H9 (cell line): ENCODE data around the gene IL5RA. TPM values are rescaled to one million over a fixed set of nuclear protein-coding genes. Genes with fewer than 3 reads are reported as not detected.

ENCODE experiments used
- DNase-seq: peaks from one replicate; pipeline ENCODE4 v3.0.0-alpha.2; 2017
- H2AFZ ChIP-seq: one replicate; pipeline ENCODE4 v1.6.1; 2013; ENCODE audit warnings: mild to moderate bottlenecking, low read length, control low read depth, moderate library complexity
- H2AK5ac ChIP-seq: 2 replicates; pipeline ENCODE4 v1.6.1; 2013; ENCODE audit warnings: low read length, control low read depth, mixed read lengths; ENCODE audit not compliant: insufficient read length
- H2BK120ac ChIP-seq: one replicate; pipeline ENCODE4 v1.6.1; 2013; ENCODE audit warnings: low read depth, mild to moderate bottlenecking, low read length, control low read depth, inconsistent platforms; ENCODE audit not compliant: poor library complexity, severe bottlenecking
- H2BK12ac ChIP-seq: 2 replicates; pipeline ENCODE4 v1.6.1; 2013; ENCODE audit warnings: low read length, control low read depth, mixed read lengths, low read depth; ENCODE audit not compliant: insufficient read length
- H2BK15ac ChIP-seq: 2 replicates; pipeline ENCODE4 v1.6.1; 2013; ENCODE audit warnings: low read depth, low read length, control low read depth
- H2BK20ac ChIP-seq: one replicate; pipeline ENCODE4 v1.6.1; 2013; ENCODE audit warnings: low read depth, mild to moderate bottlenecking, low read length, control low read depth, inconsistent platforms; ENCODE audit not compliant: poor library complexity, severe bottlenecking
- H2BK5ac ChIP-seq: 2 replicates; pipeline ENCODE4 v1.6.1; 2013; ENCODE audit warnings: low read length, control low read depth, mixed read lengths; ENCODE audit not compliant: insufficient read length
- H3K14ac ChIP-seq: 2 replicates; pipeline ENCODE4 v1.6.1; 2013; ENCODE audit warnings: low read length, control low read depth; ENCODE audit not compliant: insufficient read depth
- H3K18ac ChIP-seq: 2 replicates; pipeline ENCODE4 v1.6.1; 2013; ENCODE audit warnings: low read depth, mild to moderate bottlenecking, mixed read lengths, low read length, control low read depth; ENCODE audit not compliant: insufficient read length
- H3K23ac ChIP-seq: 2 replicates; pipeline ENCODE4 v1.6.1; 2013; ENCODE audit warnings: low read length, control low read depth, mixed read lengths, low read depth; ENCODE audit not compliant: insufficient read length
- H3K23me2 ChIP-seq: 2 replicates; pipeline ENCODE4 v1.6.1; 2013; ENCODE audit warnings: low read depth, mild to moderate bottlenecking, mixed read lengths, low read length, control low read depth; ENCODE audit not compliant: insufficient read length, poor library complexity, severe bottlenecking
- H3K27ac ChIP-seq: 2 replicates; pipeline ENCODE4 v1.5.1; 2013; ENCODE audit warnings: low read length, control low read depth, mixed read lengths, low read depth; ENCODE audit not compliant: insufficient read length
- H3K27me3 ChIP-seq: 2 replicates; pipeline ENCODE4 v1.6.1; 2013; ENCODE audit warnings: low read length, control low read depth, inconsistent platforms; ENCODE audit not compliant: insufficient read depth
- H3K4ac ChIP-seq: 2 replicates; pipeline ENCODE4 v1.6.1; 2013; ENCODE audit warnings: low read depth, mild to moderate bottlenecking, control low read depth, inconsistent platforms, low read length, moderate library complexity
- H3K4me1 ChIP-seq: 2 replicates; pipeline ENCODE4 v1.6.1; 2013; ENCODE audit warnings: low read length, control low read depth, inconsistent platforms; ENCODE audit not compliant: insufficient read depth
- H3K4me2 ChIP-seq: 2 replicates; pipeline ENCODE4 v1.6.1; 2013; ENCODE audit warnings: low read length, control low read depth, mixed read lengths; ENCODE audit not compliant: insufficient read length, insufficient read depth
- H3K56ac ChIP-seq: 2 replicates; pipeline ENCODE4 v1.6.1; 2013; ENCODE audit warnings: low read depth, mild to moderate bottlenecking, mixed read lengths, low read length, control low read depth; ENCODE audit not compliant: insufficient read length
- H3K79me1 ChIP-seq: 2 replicates; pipeline ENCODE4 v1.6.1; 2013; ENCODE audit warnings: low read depth, mild to moderate bottlenecking, moderate library complexity, low read length, control low read depth, inconsistent platforms; ENCODE audit not compliant: insufficient read depth, poor library complexity, severe bottlenecking
- H3K79me2 ChIP-seq: 2 replicates; pipeline ENCODE4 v1.6.1; 2013; ENCODE audit warnings: low read length, control low read depth, inconsistent platforms; ENCODE audit not compliant: insufficient read depth
- H3K9ac ChIP-seq: 2 replicates; pipeline ENCODE4 v1.6.1; 2013; ENCODE audit warnings: low read length, control low read depth, mixed read lengths; ENCODE audit not compliant: insufficient read length; ENCODE audit errors: extremely low read depth
- H3K9me3 ChIP-seq: one replicate; pipeline ENCODE4 v1.6.1; 2013; ENCODE audit warnings: low read depth, low read length, inconsistent platforms; ENCODE audit not compliant: control insufficient read depth
- H3T11ph ChIP-seq: one replicate; pipeline ENCODE4 v1.6.1; 2013; ENCODE audit warnings: mild to moderate bottlenecking, low read length, control low read depth, inconsistent platforms
- H4K20me1 ChIP-seq: one replicate; pipeline ENCODE4 v1.6.1; 2013; ENCODE audit not compliant: control insufficient read depth, insufficient read length, insufficient read depth
- H4K5ac ChIP-seq: 2 replicates; pipeline ENCODE4 v1.6.1; 2013; ENCODE audit warnings: low read depth, mild to moderate bottlenecking, mixed read lengths, low read length, control low read depth; ENCODE audit not compliant: insufficient read length
- H4K8ac ChIP-seq: replicated peaks from 2 replicates; pipeline ENCODE4 v1.6.1; 2013; ENCODE audit warnings: low read length, control low read depth, mixed read lengths, low read depth; ENCODE audit not compliant: insufficient read length
- H4K91ac ChIP-seq: 2 replicates; pipeline ENCODE4 v1.6.1; 2013; ENCODE audit warnings: low read depth, mild to moderate bottlenecking, moderate library complexity, mixed read lengths, low read length, control low read depth; ENCODE audit not compliant: insufficient read length
- H3K27ac Mint-ChIP-seq, 3 experiments: 2 replicates in 2 of 3; 3 replicates in 1 of 3; pipeline ENCODE4 v1.8.0; 2020 to 2021; ENCODE audit warnings: mixed read lengths in 3 of 3, mild to moderate bottlenecking in 1 of 3, moderate library complexity in 1 of 3
- H3K27me3 Mint-ChIP-seq: 2 replicates; pipeline ENCODE4 v1.8.0; 2021; ENCODE audit warnings: low read depth, mild to moderate bottlenecking, moderate library complexity, mixed read lengths
- H3K36me3 Mint-ChIP-seq, 3 experiments: 2 replicates in 2 of 3; 3 replicates in 1 of 3; pipeline ENCODE4 v1.8.0; 2020 to 2021; ENCODE audit warnings: low read depth in 3 of 3, mixed read lengths in 3 of 3; ENCODE audit not compliant: insufficient read depth in 1 of 3
- H3K4me1 Mint-ChIP-seq, 2 experiments: 2 replicates each; pipeline ENCODE4 v1.8.0; 2020; ENCODE audit warnings: mixed read lengths in 2 of 2
- H3K4me3 Mint-ChIP-seq, 2 experiments: 2 replicates in 1 of 2; 3 replicates in 1 of 2; pipeline ENCODE4 v1.8.0; 2020 to 2021; ENCODE audit warnings: mild to moderate bottlenecking in 2 of 2, mixed read lengths in 2 of 2, moderate library complexity in 1 of 2
- H3K9me3 Mint-ChIP-seq, 2 experiments: 2 replicates in 1 of 2; 3 replicates in 1 of 2; pipeline ENCODE4 v1.8.0; 2020; ENCODE audit warnings: mild to moderate bottlenecking in 2 of 2, mixed read lengths in 2 of 2, moderate library complexity in 1 of 2
- CTCF ChIP-seq: fragments of 200-600 bp; sonication (generic); conservative IDR thresholded peaks from 3 replicates; pipeline ENCODE4 v1.8.0; 2021; ENCODE audit warnings: antibody characterized with exemption, mild to moderate bottlenecking
- total RNA-seq: library from RNA; stranded (reverse); gene quantifications from 2 replicates; pipeline ENCODE4 v1.2.1, GENCODE V29; 2021

Gene IL5RA
- total RNA-seq, 1 experiment from 2014 or later = not detected

- Mint-ChIP-seq H3K27me3 (no peaks in the 10 kb centered on the region; the same call in 1 of the 2 replicates), H3K36me3 (no peaks in the 10 kb centered on the region), H3K4me1 (peaks cover 9 to 10% of the 10 kb centered on the region in 2 experiments), H3K9me3 (no peaks in the 10 kb centered on the region; a peak in 1 of 5 replicates), H3K27ac (no peak overlapping the region), H3K4me3 (no peak overlapping the region)
- H2BK12ac ChIP-seq = no peak overlapping the region
- no peaks in the 10 kb centered on the region for H3K9me3 ChIP-seq
- TF ChIP-seq CTCF = no peak
- H3K9ac ChIP-seq = no peak overlapping the region
- no peaks in the 10 kb centered on the region for H3K27me3 ChIP-seq
- no peak overlapping the region for H3K23ac ChIP-seq
- DNase-seq = no peak
- no peak overlapping the region for H3K27ac ChIP-seq
- no peak overlapping the region for H4K5ac ChIP-seq
- no peak overlapping the region for H2BK120ac ChIP-seq
- H3K18ac ChIP-seq = no peak overlapping the region
- no peaks in the 10 kb centered on the region for H3K79me2 ChIP-seq
- H2AK5ac ChIP-seq = no peak overlapping the region
- no peak overlapping the region for H2BK15ac ChIP-seq
- H3K56ac ChIP-seq = no peak overlapping the region
- H4K20me1 ChIP-seq = no peaks in the 10 kb centered on the region
- H2BK20ac ChIP-seq = no peak overlapping the region
- no peak overlapping the region for H4K8ac ChIP-seq
- H3K79me1 ChIP-seq = no peaks in the 10 kb centered on the region
- no peak overlapping the region for H2BK5ac ChIP-seq
- H3T11ph ChIP-seq = no peak overlapping the region
- no peak overlapping the region for H4K91ac ChIP-seq
- no peak overlapping the region for H3K4ac ChIP-seq
- no peaks in the 10 kb centered on the region for H3K23me2 ChIP-seq
- H3K4me2 ChIP-seq = no peak overlapping the region
- no peak overlapping the region for H3K14ac ChIP-seq
- H2AFZ ChIP-seq = no peak overlapping the region
- peaks cover 3% of the 10 kb centered on the region; the same call in 1 of the 2 replicates for H3K4me1 ChIP-seq
These were observed 22.9 kb downstream of the IL5RA start for GRCh38 chr3:3087279-3087678.
